Stimulated activated naive CD8-positive, alpha-beta T cell treated with anti-CD3 and anti-CD28 coated beads, Interleukin-15, Interleukin-2, amounts not matched to agents 100 ng/mL and 50 ng/mL, for 24 hours (primary cell): ENCODE measurements around the gene ATF6.
A peak's percentile ranks its signal among the peaks of the same experiment; 100 is the strongest.

Experiments used
- H3K27ac Mint-ChIP-seq: one replicate; pipeline ENCODE4 v1.8.0; 2021; ENCODE audit warnings: mild to moderate bottlenecking, mixed read lengths
- H3K27me3 Mint-ChIP-seq: one replicate; pipeline ENCODE4 v1.8.0; 2021; ENCODE audit warnings: mixed read lengths
- H3K36me3 Mint-ChIP-seq: one replicate; pipeline ENCODE4 v1.8.0; 2021; ENCODE audit warnings: low read depth, mixed read lengths
- H3K4me1 Mint-ChIP-seq: one replicate; pipeline ENCODE4 v1.8.0; 2021; ENCODE audit warnings: low read depth, mixed read lengths
- H3K4me3 Mint-ChIP-seq: one replicate; pipeline ENCODE4 v1.8.0; 2021; ENCODE audit warnings: mild to moderate bottlenecking, mixed read lengths
- H3K9me3 Mint-ChIP-seq: one replicate; pipeline ENCODE4 v1.8.0; 2021; ENCODE audit warnings: mixed read lengths

The ATF6 gene

DNA sequence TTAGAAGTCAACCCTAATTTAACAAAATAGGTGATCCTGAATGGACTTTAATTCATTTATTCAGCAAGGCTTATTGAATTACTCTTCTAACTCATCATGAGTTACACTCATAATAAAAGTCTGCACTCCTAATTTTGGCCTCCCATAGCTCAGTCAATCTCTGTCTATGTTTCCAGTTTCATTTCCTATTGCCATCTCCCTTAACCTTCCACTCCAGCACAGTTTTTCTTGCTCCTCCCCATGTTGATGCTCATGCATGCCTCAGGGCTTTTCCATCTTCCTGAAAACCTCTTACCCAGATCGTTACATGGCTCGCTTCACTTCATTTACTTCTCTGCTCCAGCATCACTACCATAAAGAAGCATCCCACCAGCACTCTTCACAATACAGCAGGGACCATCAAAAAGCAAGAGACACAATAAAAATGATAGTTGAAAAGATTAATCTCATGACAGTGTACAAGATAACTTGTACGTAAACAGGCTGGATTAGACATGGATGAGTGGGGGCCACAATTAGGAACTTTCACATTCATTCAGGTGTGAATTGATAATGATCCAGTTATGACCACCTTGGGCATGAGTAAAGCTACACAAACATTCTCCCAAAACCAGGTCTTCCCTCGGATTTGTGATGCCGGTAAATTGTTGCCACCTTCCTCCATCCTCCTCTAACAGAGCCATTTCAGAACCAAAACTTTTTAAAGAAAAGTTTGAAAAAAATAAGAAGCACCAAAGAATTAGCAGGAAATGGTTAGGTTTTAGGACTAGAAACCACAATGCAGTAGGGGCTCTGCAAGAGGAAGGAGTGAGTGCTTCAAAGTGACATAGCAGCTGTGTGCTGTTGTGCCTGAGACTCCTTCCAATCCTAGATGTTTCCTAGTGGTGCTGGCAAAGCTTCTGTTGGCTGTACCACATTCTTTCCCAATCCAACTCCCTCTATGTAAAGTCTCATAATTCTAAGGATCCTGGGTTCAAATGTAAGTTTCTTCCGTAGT lies 167.8 kb downstream of the ATF6 start:
- Mint-ChIP-seq H3K9me3 (no peaks in the 10 kb centered on the region), H3K27ac (peak overlapping the region; percentile 59), H3K4me1 (peaks cover 45% of the 10 kb centered on the region), H3K4me3 (peak overlapping the region; percentile 36), H3K36me3 (peaks cover 31% of the 10 kb centered on the region), H3K27me3 (no peaks in the 10 kb centered on the region)

DNA sequence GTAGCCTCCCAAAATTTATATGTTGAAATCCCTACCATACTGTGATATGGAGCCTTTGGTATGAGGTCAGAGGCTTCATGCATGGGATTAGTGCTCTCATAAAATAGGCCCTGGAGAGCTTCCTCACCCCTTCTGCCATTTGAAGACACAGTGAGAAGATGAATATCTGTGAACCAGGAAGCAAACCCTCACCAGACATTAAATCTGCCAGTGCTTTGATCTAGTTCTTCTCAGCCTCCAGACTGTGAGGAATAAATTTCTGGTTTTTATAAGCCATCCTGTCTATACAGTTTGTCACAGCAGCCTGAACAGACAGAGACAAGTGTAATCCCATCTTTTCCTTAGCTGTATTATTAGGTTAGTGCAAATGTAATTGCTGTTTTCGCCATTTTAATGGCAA lies 169.1 kb downstream of the ATF6 start:
- Mint-ChIP-seq H3K4me3 (no peak overlapping the region), H3K9me3 (no peaks in the 10 kb centered on the region), H3K4me1 (peaks cover 40% of the 10 kb centered on the region), H3K36me3 (peaks cover 18% of the 10 kb centered on the region), H3K27ac (no peak overlapping the region), H3K27me3 (no peaks in the 10 kb centered on the region)

DNA sequence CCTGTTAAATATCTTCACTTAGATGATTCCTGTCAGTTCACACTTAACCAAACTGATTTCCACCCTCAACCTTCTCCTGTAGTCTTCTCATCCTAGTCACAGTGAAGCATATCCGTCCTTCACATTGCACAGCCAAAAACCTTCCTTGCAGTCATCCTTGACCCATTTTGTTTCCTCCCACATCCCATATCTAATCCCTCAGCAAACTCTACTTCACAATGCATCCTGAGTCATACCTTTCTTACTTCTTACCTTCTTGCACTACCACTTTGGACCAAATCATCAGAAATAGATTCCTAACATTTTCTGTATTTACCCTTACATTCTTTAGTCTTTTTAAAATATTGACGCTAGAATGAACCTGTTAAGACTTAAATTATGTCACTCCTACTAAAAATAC lies 170.7 kb downstream of the ATF6 start:
- Mint-ChIP-seq H3K27ac (no peak overlapping the region), H3K9me3 (no peaks in the 10 kb centered on the region), H3K4me3 (no peak overlapping the region), H3K4me1 (peaks cover 40% of the 10 kb centered on the region), H3K36me3 (peaks cover 20% of the 10 kb centered on the region), H3K27me3 (no peaks in the 10 kb centered on the region)

DNA sequence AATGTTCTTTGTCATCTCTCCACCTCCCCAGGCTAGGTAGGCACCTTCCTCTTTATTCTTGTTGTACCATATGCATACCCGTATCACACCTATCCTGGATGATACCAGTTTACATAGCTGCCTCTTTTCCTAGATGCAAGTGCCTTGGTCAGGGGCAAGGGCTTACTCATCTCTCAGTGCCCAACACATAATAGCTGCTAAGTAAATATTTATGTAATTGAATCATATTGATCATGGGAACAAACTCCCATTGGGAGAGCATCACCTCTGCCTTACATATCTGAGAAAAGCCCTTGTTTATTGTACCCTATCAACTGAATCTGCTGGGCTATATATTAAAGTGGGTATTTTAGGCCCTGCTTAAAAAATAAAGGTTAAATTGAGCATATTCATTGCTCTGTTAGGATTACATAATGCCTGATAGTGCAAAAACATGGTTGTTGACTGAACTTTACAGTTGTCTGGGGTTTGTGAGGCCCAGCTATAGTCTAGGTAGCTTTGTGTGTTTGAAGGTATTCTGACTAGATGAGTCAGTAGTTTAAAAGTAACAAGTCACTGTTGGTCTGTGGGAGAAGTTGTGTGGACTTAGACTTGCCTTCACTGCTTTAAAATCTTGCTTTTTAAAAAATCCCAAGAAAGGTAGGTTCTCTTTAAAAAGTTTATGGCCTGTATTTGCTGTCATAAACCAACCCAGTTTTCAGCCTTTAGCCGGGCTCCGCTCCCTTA lies 174.9 kb downstream of the ATF6 start:
- no peak overlapping the region for H3K27ac Mint-ChIP-seq
- peaks cover 7% of the 10 kb centered on the region for H3K4me1 Mint-ChIP-seq
- H3K27me3 Mint-ChIP-seq = no peaks in the 10 kb centered on the region
- no peaks in the 10 kb centered on the region for H3K9me3 Mint-ChIP-seq
- H3K36me3 Mint-ChIP-seq = peaks cover 47% of the 10 kb centered on the region
- H3K4me3 Mint-ChIP-seq = no peak overlapping the region

DNA sequence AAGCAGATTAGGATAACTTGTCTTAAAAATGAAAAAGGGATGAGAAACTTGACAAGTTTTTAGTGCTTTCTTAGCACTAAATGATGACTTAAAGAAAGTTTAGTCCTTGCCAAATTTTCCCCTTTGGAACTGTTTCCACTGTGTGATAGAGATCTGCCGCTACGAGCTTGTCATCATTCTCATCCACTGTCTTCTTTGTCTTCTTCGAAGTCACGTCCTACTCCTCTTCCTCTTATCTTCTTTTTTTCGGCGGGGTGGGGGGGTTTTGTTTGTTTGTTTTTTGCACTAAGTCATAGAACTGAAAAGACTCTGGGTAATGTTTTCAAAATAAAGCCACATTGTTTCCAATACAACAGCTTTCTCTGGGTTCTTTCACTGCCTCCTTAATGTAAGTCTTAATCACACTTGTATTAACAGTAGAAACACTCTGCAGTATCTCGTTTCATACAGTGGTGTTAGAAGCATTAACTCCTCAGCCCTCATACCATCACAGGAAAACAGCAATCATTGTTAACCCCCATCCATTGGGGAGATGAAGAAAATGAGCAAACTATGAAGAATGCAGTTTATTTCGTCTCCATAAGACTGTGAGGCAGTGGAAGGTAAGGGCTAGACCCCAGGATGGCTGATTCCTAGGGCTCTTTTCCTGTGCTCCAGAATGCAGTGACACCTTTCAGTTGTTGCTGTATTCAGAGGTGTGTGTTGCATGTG lies 175.8 kb downstream of the ATF6 start:
- H3K4me1 Mint-ChIP-seq = peaks cover 1% of the 10 kb centered on the region
- H3K27ac Mint-ChIP-seq = no peak overlapping the region
- no peaks in the 10 kb centered on the region for H3K9me3 Mint-ChIP-seq
- H3K4me3 Mint-ChIP-seq = no peak overlapping the region
- peaks cover 44% of the 10 kb centered on the region for H3K36me3 Mint-ChIP-seq
- no peaks in the 10 kb centered on the region for H3K27me3 Mint-ChIP-seq

DNA sequence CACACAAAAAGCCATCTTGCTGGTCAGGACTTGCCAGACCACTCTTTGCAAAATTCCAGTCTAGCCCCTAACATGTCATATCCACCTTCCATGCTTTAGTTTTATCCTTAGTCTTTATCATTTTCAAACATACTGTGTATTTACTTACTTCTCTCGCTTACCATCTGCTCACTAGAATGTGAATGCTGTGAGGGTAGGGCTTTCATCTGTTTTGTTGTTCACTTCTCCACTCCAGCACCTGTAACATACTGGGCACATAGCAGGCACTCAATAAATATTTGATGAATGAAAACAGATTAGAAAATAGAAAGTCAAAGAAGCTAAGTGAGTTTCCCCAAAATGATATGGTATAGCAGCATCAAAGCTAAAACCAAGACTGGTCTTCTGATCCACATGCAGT lies 177.6 kb downstream of the ATF6 start:
- Mint-ChIP-seq H3K27ac (peak overlapping the region; percentile 5), H3K4me1 (no peaks in the 10 kb centered on the region), H3K4me3 (no peak overlapping the region), H3K36me3 (peaks cover 52% of the 10 kb centered on the region), H3K27me3 (no peaks in the 10 kb centered on the region), H3K9me3 (peaks cover 3% of the 10 kb centered on the region)

DNA sequence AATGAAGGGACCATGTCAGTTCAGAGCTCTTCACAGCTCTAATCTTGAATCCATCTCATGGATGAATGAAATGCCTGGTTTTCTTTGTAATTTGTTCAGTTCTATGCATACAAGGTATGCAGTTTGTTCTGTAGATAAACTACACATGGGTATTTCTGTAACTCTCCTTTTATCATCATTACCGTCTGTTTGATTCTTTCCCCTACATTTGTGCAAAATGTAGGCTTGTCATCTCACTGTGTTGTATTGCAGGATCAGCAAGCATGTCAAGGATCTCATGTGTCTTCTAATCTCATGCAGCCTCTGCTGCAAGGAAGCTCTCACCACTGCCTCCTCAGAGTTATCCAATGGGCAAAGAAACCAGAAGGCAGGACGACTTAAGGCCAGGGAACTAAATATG lies 178.3 kb downstream of the ATF6 start:
- Mint-ChIP-seq H3K27me3 (no peaks in the 10 kb centered on the region), H3K9me3 (peaks cover 3% of the 10 kb centered on the region), H3K27ac (no peak overlapping the region), H3K4me3 (no peak overlapping the region), H3K36me3 (peaks cover 55% of the 10 kb centered on the region), H3K4me1 (no peaks in the 10 kb centered on the region)

DNA sequence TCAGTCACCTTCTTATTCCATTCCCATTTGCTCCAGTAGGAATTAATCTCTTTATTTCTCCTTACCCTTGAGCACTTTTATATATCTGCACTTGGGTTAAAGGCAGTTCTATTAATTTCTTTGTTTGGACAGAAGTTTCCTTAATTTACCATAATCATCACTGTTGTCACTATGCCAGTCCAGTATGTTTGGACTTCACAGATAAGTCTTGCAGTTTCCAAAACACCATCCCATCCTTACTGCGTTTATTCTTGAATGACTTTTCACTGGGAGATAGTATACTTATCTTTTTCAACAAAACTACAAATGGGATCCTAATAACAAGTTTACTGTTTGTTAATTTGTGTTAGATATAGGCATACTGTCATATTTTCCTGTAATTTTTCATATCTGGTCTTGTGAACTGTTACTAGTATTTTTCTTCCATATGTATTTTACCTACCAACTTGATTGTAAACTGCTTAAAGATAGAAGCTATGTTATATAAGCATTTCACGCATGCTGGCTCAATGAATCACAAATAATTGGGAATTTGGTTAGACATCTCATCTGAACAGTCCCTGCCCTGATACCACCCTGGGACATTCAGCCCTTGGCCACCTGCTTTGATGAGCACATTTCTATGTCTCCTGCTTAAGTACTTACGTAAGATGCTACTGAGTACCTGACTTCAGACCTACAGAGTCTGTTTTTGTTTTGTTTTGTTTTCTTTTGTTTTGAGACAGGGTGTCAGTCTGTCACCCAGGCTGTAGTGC lies 179.4 kb downstream of the ATF6 start:
- no peak overlapping the region for H3K4me3 Mint-ChIP-seq
- no peak overlapping the region for H3K27ac Mint-ChIP-seq
- H3K27me3 Mint-ChIP-seq = no peaks in the 10 kb centered on the region
- peaks cover 65% of the 10 kb centered on the region for H3K36me3 Mint-ChIP-seq
- peaks cover 3% of the 10 kb centered on the region for H3K9me3 Mint-ChIP-seq
- no peaks in the 10 kb centered on the region for H3K4me1 Mint-ChIP-seq

DNA sequence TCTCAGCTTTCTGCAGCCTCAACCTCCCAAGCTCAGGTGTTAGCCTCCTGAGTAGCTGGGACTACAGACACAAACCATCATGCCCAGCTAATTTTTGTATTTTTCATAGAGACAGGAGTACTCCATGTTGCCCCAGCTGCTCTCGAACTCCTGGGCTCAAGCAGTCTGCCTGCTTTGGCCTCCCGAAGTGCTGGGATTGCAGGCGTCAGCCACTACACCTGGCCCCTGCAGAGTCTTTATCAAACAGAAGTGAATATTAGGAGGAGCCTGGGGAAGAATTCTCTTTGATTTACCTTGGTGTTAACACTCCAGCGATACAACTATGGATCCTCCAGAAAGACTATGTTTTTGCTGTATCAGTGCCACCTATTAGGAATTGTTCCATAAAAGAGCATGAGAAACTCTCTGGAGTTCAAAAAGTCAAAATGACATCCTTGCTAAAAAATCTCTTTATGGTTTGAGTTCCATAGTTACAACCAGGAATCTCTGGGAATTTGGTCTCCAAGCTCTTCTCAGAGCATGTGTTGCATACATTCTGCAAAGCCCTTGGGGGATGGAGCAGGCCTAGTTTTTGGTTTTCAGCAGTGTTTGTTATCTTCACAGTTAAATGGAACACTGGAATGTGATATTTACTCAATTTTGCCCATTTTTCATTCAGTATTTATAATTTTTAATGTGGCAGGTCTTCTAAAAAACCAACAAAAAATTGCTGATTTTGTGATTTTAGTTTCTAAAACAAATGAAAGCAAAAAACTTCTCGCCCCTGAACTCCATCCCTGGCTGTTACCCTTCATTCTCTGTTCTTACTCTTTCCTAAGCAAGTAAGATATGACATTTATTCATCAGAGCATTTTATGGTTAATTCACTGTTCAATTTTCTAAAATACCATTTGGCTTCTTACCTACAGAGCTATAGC lies 180.2 kb downstream of the ATF6 start:
- H3K27me3 Mint-ChIP-seq = no peaks in the 10 kb centered on the region
- H3K27ac Mint-ChIP-seq = no peak overlapping the region
- H3K4me3 Mint-ChIP-seq = no peak overlapping the region
- H3K9me3 Mint-ChIP-seq = peaks cover 3% of the 10 kb centered on the region
- no peaks in the 10 kb centered on the region for H3K4me1 Mint-ChIP-seq
- H3K36me3 Mint-ChIP-seq = peaks cover 70% of the 10 kb centered on the region

DNA sequence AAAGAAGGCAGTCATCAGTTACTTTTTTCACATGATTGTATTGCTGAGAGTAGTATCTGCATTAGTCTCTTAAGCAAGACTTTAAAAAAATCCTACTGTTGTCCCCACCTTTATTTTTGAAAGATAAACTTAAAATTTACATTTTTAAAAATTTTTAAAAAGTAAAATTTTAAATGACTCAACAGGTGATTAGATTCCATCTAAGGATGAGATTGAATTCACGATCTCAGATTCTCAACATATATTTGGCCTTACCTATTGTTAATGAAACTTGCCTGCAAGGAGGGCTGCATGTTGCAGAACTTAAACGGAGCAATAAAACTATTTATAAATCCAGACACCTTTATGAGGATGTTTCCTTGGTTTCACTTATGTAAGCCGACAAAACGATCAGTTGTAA lies 182.3 kb downstream of the ATF6 start:
- Mint-ChIP-seq H3K27ac (no peak overlapping the region), H3K9me3 (peaks cover 3% of the 10 kb centered on the region), H3K4me1 (peaks cover 4% of the 10 kb centered on the region), H3K36me3 (peaks cover 60% of the 10 kb centered on the region), H3K4me3 (no peak overlapping the region), H3K27me3 (no peaks in the 10 kb centered on the region)

DNA sequence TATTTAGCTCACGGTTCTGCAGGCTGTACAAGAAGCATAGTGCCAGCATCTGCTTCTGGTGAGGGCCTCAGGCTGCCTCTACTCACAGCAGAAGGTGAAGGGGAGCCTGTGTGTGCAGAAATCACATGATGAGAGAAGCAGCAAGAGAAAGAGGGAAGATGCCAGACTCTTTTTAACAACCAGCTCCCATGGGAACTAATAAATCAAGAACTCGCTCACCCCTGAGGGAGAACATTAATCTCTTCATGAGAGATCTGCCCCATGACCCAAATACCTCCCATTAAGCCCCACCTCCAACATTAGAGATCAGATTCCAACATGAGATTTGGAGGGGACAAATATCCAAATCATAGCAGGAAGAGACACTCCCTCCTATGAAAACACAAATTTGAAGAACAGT lies 183.4 kb downstream of the ATF6 start:
- Mint-ChIP-seq H3K4me3 (no peak overlapping the region), H3K9me3 (peaks cover 3% of the 10 kb centered on the region), H3K4me1 (peaks cover 13% of the 10 kb centered on the region), H3K27ac (no peak overlapping the region), H3K27me3 (no peaks in the 10 kb centered on the region), H3K36me3 (peaks cover 53% of the 10 kb centered on the region)

DNA sequence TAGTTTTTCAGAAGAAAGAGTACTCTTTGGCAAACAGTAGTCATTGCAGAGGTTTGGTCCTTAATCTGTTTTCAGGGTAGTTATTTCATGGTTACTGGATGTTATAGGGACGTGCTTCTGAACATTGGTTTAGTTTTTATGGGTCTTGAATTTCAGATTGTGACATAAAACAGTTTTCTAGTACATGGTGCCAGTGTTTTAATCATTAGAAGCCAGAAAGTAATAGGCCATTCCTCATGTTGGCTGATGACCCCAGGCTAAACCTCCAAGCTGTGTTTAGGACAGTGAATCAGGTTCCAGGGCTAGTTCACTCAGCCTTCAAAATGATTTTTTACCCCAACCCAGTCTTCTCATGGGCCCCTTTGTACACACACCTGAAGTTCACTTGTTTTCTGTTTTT lies 184.3 kb downstream of the ATF6 start:
- no peak overlapping the region for H3K27ac Mint-ChIP-seq
- peaks cover 52% of the 10 kb centered on the region for H3K36me3 Mint-ChIP-seq
- peaks cover 19% of the 10 kb centered on the region for H3K4me1 Mint-ChIP-seq
- H3K9me3 Mint-ChIP-seq = peaks cover 3% of the 10 kb centered on the region
- no peak overlapping the region for H3K4me3 Mint-ChIP-seq
- no peaks in the 10 kb centered on the region for H3K27me3 Mint-ChIP-seq

DNA sequence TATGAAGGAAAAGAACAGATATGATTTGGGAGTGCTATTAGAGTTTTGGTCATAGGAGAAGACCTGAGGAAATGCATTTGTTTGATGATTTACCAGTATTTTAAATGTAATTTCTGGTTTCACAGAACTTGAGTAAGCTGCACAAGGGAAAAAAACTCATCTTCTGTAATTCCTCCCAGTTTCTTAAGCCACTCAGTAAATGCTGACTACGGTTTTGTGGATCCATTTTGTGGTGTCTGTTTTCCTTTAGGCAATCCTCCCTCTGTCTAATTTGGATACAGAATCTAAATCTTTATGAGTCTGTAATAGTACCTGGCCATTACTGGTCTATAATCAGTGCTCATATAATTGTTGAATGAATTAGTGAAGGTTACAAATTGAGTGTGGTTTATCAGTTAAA lies 185.5 kb downstream of the ATF6 start:
- peaks cover 59% of the 10 kb centered on the region for H3K36me3 Mint-ChIP-seq
- H3K9me3 Mint-ChIP-seq = peaks cover 3% of the 10 kb centered on the region
- H3K4me1 Mint-ChIP-seq = peaks cover 19% of the 10 kb centered on the region
- no peaks in the 10 kb centered on the region for H3K27me3 Mint-ChIP-seq
- H3K27ac Mint-ChIP-seq = no peak overlapping the region
- H3K4me3 Mint-ChIP-seq = no peak overlapping the region
